ENCODE measurements around the gene PARP9. TPM values are rescaled to one million over a fixed set of nuclear protein-coding genes. Genes with fewer than 3 reads are reported as not detected.

PARP9 gene
- total and polyA plus RNA-seq, 2 of the 13 experiments (the other 11 are each of a cell fraction or from before 2014, with no cell fraction given), result 6.5 to 10.6 TPM

DNA sequence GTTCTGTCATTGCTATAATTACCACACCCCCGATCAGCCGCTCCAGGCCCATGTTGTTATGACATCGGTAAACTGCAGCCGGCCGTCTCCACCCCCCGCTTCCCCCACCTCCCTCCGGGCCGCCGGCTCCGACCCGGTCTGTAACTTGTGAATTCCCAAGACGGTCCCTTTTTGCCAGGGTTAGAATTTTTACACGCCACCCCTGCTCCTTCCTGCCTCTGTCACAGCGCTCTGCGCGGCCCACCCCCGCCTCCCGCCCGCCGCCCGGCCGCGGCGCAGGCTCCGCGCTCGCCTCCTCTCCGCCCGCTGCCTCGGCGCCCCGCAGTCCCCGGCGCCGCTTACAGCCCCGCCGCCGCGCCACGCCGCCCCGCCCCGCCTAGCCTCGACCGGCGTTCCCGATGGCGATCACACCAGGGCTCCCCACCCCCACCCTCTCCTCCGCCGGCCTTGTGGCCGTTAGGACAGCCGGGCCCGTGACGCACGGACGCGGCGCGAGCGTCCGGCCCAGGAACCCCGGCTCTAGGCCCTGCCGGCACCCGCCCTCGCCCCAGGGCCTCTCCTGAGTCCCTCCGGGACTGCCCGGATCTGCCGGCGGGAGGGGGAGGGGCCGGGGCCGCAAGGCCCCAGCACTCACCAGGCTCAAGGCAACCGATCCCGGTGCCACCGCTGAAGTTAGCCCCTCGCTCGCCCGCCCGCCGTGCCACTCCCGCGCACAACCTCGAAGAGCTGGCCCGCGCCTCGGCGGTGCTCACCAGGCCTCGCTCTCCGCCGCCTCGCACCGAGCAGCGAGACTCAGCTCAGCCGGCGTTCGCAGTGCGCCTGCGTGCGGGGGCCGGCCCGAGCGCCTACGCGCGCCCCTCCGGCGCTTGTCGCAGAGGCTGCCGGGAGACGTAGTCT lies 49.7 kb downstream of the PARP9 start, which contains the start of gene KPNA1 (continued):
- TF ChIP-seq ZNF703 (CRISPR knock-in tag; IDR thresholded peaks at IDR 0.05; ENCODE audit: borderline replicate concordance) (no peak; the same call in 1 of the 2 replicates), ZNF737 (CRISPR knock-in tag; IDR thresholded peaks at IDR 0.05; ENCODE audit: borderline replicate concordance) (no peak), ZNF883 (CRISPR knock-in tag; IDR thresholded peaks at IDR 0.05; ENCODE audit: not compliant biosample characterization) (peak; percentile 76), ZNF691 (CRISPR knock-in tag; IDR thresholded peaks at IDR 0.05; ENCODE audit: borderline replicate concordance, low read depth) (peak; percentile 90; the same call in 1 of the 2 replicates), ZXDC (CRISPR knock-in tag; IDR thresholded peaks at IDR 0.05) (0 out of 2 replicates have a peak, but pooled peaks have one; percentile 48), ZMYM2 (CRISPR knock-in tag; IDR thresholded peaks at IDR 0.05) (no peak), BRCA1 (CRISPR knock-in tag; IDR thresholded peaks at IDR 0.05) (no peak), ZNF143 (CRISPR knock-in tag; IDR thresholded peaks at IDR 0.05) (peak; percentile 92), ARNT (IDR thresholded peaks at IDR 0.05) (no peak), ZNF407 (CRISPR knock-in tag; IDR thresholded peaks at IDR 0.05; ENCODE audit: not compliant biosample characterization) (no peak), CHD4 (IDR thresholded peaks at IDR 0.05; ENCODE audit: borderline replicate concordance, low read length) (no peak), ZIK1 (CRISPR knock-in tag; IDR thresholded peaks at IDR 0.05; ENCODE audit: borderline replicate concordance, low read depth) (no peak), AGO2 (optimal IDR thresholded peaks at IDR 0.05; ENCODE audit: low read depth, low read length) (peak; percentile 63), ZNF878 (CRISPR knock-in tag; IDR thresholded peaks at IDR 0.05) (peak; percentile 71; the same call in 1 of the 2 replicates), ZFP1 (CRISPR knock-in tag; IDR thresholded peaks at IDR 0.05) (no peak), ZNF205 (CRISPR knock-in tag; IDR thresholded peaks at IDR 0.05) (no peak), GTF3A (CRISPR knock-in tag; conservative IDR thresholded peaks at IDR 0.05) (no peak), PHB2 (IDR thresholded peaks at IDR 0.05; ENCODE audit: partially characterized antibody) (no peak)
